Measurements from ENCODE around the gene ADAM10. TPM values are rescaled to one million over a fixed set of nuclear protein-coding genes. Genes with fewer than 3 reads are reported as not detected.
"Not testable (repeated sequence)": the region's sequence is repeated elsewhere in the genome, so short reads cannot be mapped to it uniquely, and the experiment has no call there.

The ADAM10 gene
- total RNA-seq, 1 donor from 2014 or later, result 50.1 TPM

DNA sequence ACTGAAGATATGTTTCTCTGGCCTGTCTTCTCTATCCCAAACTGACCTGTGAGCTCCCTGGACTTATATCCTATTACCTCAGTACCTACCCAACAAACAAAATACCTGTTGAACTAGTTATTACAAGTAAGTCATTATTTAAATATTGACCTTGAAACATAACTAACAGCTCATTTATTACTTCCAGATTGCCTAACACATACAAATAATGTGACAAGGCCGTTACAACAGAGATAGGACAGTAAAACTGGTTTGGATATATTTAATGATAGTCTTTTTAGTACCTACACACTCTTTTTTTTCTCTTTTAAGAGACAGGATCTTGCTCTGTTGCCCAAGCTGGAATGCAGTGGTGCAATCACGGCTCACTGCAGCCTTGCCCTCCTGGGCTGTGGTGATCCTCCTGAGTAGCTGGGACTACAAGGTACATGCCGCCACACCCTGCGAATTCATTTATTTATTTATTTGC lies 145.0 kb downstream of the ADAM10 start:
- H3K27ac ChIP-seq (ENCODE audit: low read depth, low read length), result no peak overlapping the region
- peaks cover 0 to 11% (median 5%) of the 10 kb centered on the region in 3 donors for H3K36me3 ChIP-seq (ENCODE audit: control insufficient read depth in 3 of 3, insufficient read depth in 3 of 3, low read length in 3 of 3)
- H3K27me3 ChIP-seq (ENCODE audit: control insufficient read depth in 3 of 3, insufficient read depth in 3 of 3, low read length in 3 of 3), result no peaks in the 10 kb centered on the region

DNA sequence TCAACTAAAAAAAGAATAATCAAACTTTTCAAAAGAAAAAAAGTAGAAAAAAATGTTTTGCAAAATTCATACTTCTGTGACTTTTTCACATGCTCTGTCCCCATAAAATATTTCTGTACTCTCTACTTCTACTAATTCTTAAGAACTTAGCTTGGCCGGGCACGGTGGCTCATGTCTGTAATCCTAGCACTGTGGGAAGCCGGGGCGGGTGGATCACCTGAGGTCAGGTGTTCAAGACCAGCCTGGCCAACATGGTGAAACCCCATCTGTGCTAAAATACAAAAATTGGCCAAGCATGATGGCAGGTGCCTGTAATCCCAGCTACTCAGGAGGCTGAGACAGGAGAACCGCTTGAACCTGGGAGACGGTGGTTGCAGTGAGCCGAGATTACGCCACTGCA lies 145.6 kb downstream of the ADAM10 start:
- H3K4me3 ChIP-seq (ENCODE audit: low read length in 3 of 3); H3K9ac ChIP-seq (ENCODE audit: low read depth in 1 of 3, low read length in 3 of 3); H3K27ac ChIP-seq (ENCODE audit: low read depth, low read length); H3K9me3 ChIP-seq (ENCODE audit: control insufficient read depth in 3 of 3, low read length in 3 of 3); H3K36me3 ChIP-seq (ENCODE audit: control insufficient read depth in 3 of 3, insufficient read depth in 3 of 3, low read length in 3 of 3); H3K4me1 ChIP-seq (ENCODE audit: control insufficient read depth in 3 of 3, insufficient read depth in 3 of 3, low read length in 3 of 3); H3K27me3 ChIP-seq (ENCODE audit: control insufficient read depth in 3 of 3, insufficient read depth in 3 of 3, low read length in 3 of 3): not testable (repeated sequence)

More for the DNA sequence above, 145.0 kb downstream of the ADAM10 start:
- H3K9ac ChIP-seq (ENCODE audit: low read depth in 1 of 3, low read length in 3 of 3), result no peak overlapping the region
- H3K9me3 ChIP-seq (ENCODE audit: control insufficient read depth in 3 of 3, low read length in 3 of 3), result no peaks in the 10 kb centered on the region
- no peaks in the 10 kb centered on the region for H3K4me1 ChIP-seq (ENCODE audit: control insufficient read depth in 3 of 3, insufficient read depth in 3 of 3, low read length in 3 of 3)
- no peak overlapping the region for H3K4me3 ChIP-seq (ENCODE audit: low read length in 3 of 3)

DNA sequence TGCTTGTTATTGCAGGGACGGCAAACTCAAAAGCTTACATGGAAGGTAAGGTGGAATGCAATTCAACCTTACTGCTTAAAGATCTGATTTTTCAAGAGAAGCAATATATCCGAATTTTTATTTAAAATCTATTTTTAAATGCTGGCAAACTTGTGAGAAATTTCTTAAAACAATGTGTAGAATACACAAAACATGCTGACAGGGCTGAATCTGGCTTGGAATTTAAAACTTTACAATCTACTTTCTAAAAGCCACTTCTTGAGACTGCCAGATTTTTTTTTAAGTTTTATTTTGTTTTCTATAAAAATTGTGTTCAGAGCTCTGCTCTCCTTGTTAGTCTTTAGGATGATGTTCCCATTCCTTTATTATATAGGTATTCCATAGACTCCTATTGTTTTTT lies 146.7 kb downstream of the ADAM10 start:
- H3K36me3 ChIP-seq (ENCODE audit: control insufficient read depth in 3 of 3, insufficient read depth in 3 of 3, low read length in 3 of 3), result peaks cover 0 to 9% (median 8%) of the 10 kb centered on the region in 3 donors
- H3K4me3 ChIP-seq (ENCODE audit: low read length in 3 of 3), result no peak overlapping the region
- no peak overlapping the region for H3K27ac ChIP-seq (ENCODE audit: low read depth, low read length)
- no peaks in the 10 kb centered on the region for H3K9me3 ChIP-seq (ENCODE audit: control insufficient read depth in 3 of 3, low read length in 3 of 3)
- no peaks in the 10 kb centered on the region for H3K4me1 ChIP-seq (ENCODE audit: control insufficient read depth in 3 of 3, insufficient read depth in 3 of 3, low read length in 3 of 3)
- H3K27me3 ChIP-seq (ENCODE audit: control insufficient read depth in 3 of 3, insufficient read depth in 3 of 3, low read length in 3 of 3), result no peaks in the 10 kb centered on the region
- H3K9ac ChIP-seq (ENCODE audit: low read depth in 1 of 3, low read length in 3 of 3), result no peak overlapping the region

DNA sequence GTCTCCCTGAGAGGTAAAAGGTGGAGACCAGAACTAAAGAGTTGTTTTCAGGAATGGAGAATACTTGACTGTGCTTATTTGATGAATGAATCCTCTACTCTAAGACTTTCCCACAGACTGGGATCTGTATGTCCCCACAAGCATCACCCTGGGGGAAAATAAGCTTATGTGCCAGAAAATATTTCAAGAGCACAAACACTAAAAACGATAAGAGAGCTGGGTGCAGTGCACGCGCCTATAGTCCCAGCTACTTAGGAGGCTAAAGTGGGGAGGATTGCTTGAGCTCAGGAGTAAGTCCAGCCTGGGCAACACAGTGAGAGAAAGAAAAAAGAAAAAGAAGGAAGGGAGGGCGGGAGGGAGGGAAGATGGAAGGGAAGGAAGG lies 150.7 kb downstream of the ADAM10 start:
- no peaks in the 10 kb centered on the region for H3K9me3 ChIP-seq (ENCODE audit: control insufficient read depth in 3 of 3, low read length in 3 of 3)
- H3K27ac ChIP-seq (ENCODE audit: low read depth, low read length), result no peak overlapping the region
- peaks cover 0 to 6% (median 4%) of the 10 kb centered on the region in 3 donors for H3K36me3 ChIP-seq (ENCODE audit: control insufficient read depth in 3 of 3, insufficient read depth in 3 of 3, low read length in 3 of 3)
- no peak overlapping the region for H3K9ac ChIP-seq (ENCODE audit: low read depth in 1 of 3, low read length in 3 of 3)
- H3K27me3 ChIP-seq (ENCODE audit: control insufficient read depth in 3 of 3, insufficient read depth in 3 of 3, low read length in 3 of 3), result no peaks in the 10 kb centered on the region
- H3K4me3 ChIP-seq (ENCODE audit: low read length in 3 of 3), result no peak overlapping the region
- H3K4me1 ChIP-seq (ENCODE audit: control insufficient read depth in 3 of 3, insufficient read depth in 3 of 3, low read length in 3 of 3), result no peaks in the 10 kb centered on the region

DNA sequence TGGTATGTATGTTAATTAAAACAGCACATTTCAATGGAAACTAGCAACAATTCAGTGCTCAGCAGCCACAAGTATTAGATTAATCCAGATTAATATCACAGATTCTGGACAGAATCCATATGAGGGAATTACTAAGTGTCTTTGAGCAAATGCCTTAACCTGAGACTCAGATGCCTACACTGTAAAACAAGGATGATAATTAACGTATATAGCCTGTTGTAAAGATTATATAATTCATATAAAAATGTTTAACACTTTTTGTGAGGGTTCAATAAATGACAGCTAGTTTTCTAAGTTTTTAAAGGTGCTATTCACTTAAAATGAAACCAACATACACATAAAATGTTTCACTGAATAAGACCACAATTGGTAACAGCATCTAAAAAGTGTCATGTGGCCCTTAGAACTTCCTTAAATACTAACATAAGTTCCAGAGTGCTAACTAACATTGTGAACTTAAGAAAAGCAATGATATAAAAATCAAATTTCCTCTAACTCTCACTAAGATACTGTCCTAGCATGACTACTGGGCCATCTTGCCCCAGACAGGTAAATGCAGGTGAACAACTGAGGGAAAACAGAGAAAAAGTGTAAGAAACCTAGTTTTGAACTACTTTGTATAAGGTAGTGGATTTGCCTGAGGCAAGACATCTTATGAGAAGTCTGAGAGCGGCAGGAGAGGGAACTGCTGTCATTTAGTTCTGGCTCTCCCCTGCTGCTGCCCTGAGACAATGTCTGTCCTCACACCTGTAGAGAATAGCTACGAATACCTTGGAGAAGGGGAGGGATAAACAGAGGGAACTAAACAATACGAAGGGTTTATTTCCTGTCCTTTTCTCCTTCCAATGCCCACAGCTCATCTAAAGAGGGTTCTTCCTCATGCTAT lies 151.3 kb downstream of the ADAM10 start:
- no peaks in the 10 kb centered on the region for H3K9me3 ChIP-seq (ENCODE audit: control insufficient read depth in 3 of 3, low read length in 3 of 3)
- no peaks in the 10 kb centered on the region for H3K4me1 ChIP-seq (ENCODE audit: control insufficient read depth in 3 of 3, insufficient read depth in 3 of 3, low read length in 3 of 3)
- H3K36me3 ChIP-seq (ENCODE audit: control insufficient read depth in 3 of 3, insufficient read depth in 3 of 3, low read length in 3 of 3), result peaks cover 0 to 6% (median 1%) of the 10 kb centered on the region in 3 donors
- H3K9ac ChIP-seq (ENCODE audit: low read depth in 1 of 3, low read length in 3 of 3), result no peak overlapping the region
- H3K27me3 ChIP-seq (ENCODE audit: control insufficient read depth in 3 of 3, insufficient read depth in 3 of 3, low read length in 3 of 3), result no peaks in the 10 kb centered on the region
- H3K4me3 ChIP-seq (ENCODE audit: low read length in 3 of 3), result no peak overlapping the region
- H3K27ac ChIP-seq (ENCODE audit: low read depth, low read length), result no peak overlapping the region

DNA sequence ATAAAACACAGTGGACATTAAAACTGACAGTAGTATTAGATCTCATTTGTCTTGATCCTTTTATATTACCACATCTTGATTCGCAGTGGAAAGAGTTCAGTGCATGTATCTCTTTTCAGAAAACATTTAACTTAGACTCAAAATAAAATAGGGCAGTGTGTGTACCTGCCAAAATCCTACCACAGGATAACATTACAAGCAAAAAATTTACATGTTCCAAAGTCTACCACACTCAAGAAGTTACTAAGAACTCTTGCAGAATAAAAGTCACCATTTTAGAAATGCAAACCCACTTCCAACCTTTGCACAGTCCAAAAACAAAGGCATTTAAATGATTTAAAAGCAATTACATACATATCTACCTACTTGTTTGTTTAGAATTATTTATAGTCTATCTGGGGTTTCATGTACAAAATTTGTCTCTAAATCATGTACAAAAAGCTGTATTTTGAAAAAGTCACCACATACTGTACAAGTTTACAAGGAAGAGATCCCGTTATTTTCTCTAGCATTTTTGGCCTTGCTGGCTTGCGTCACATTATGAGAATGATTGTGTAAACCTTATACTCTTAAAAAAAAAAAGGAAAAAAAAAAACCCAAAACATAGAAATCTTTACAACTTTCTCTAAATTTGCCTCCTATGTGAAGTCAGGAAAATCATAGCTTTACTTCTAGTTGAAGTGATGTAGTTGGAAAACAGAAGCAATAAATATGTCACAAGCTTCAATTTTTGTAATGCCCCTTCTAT lies 153.8 kb downstream of the ADAM10 start:
- H3K36me3 ChIP-seq (ENCODE audit: control insufficient read depth in 3 of 3, insufficient read depth in 3 of 3, low read length in 3 of 3), result peaks cover 0 to 3% (median 0%) of the 10 kb centered on the region in 3 donors
- no peaks in the 10 kb centered on the region for H3K27me3 ChIP-seq (ENCODE audit: control insufficient read depth in 3 of 3, insufficient read depth in 3 of 3, low read length in 3 of 3)
- H3K4me1 ChIP-seq (ENCODE audit: control insufficient read depth in 3 of 3, insufficient read depth in 3 of 3, low read length in 3 of 3), result no peaks in the 10 kb centered on the region
- no peaks in the 10 kb centered on the region for H3K9me3 ChIP-seq (ENCODE audit: control insufficient read depth in 3 of 3, low read length in 3 of 3)
- no peak overlapping the region for H3K27ac ChIP-seq (ENCODE audit: low read depth, low read length)
- no peak overlapping the region for H3K9ac ChIP-seq (ENCODE audit: low read depth in 1 of 3, low read length in 3 of 3)
- H3K4me3 ChIP-seq (ENCODE audit: low read length in 3 of 3), result no peak overlapping the region

DNA sequence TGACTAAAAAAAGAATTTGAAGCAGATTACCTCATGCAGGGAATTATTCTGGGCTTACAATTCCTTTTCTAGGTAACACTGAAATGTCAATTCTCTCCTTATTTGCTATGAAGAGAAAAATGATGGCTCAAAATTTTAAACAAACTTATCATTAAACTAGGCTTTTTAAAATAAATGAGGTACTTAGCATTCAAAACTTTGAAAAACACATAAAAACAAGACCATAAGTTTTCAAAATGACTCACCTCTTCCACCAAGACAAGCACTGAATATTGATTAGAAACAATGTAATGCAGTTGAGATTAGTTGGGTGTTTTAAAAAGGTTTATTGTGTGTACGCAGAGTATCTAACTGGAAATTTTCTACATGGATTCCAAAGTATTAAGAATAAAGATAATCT lies 154.6 kb downstream of the ADAM10 start:
- no peak overlapping the region for H3K27ac ChIP-seq (ENCODE audit: low read depth, low read length)
- H3K9me3 ChIP-seq (ENCODE audit: control insufficient read depth in 3 of 3, low read length in 3 of 3), result no peaks in the 10 kb centered on the region
- no peaks in the 10 kb centered on the region for H3K27me3 ChIP-seq (ENCODE audit: control insufficient read depth in 3 of 3, insufficient read depth in 3 of 3, low read length in 3 of 3)
- H3K36me3 ChIP-seq (ENCODE audit: control insufficient read depth in 3 of 3, insufficient read depth in 3 of 3, low read length in 3 of 3), result peaks cover 0 to 3% (median 0%) of the 10 kb centered on the region in 3 donors
- H3K9ac ChIP-seq (ENCODE audit: low read depth in 1 of 3, low read length in 3 of 3), result no peak overlapping the region
- H3K4me1 ChIP-seq (ENCODE audit: control insufficient read depth in 3 of 3, insufficient read depth in 3 of 3, low read length in 3 of 3), result no peaks in the 10 kb centered on the region
- H3K4me3 ChIP-seq (ENCODE audit: low read length in 3 of 3), result no peak overlapping the region

DNA sequence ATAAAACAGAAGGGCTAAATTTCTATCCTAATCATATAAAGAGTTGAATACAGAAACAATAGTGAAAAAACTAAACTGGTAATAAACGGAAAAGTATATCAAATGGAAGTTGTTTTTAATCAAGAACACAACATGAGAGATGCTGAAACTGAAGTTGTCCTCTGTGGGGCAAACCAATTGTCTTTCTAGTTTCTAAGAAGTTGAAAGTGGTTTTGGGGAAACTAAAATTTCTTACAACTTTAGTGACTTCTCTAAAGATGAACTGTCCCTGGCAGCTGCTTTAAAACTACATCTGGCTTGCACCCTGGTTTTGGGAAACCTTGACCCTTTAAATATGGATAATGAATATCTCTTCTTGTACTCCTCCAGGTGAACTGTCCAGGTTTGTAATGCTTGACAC lies 155.6 kb downstream of the ADAM10 start:
- H3K4me1 ChIP-seq (ENCODE audit: control insufficient read depth in 3 of 3, insufficient read depth in 3 of 3, low read length in 3 of 3), result no peaks in the 10 kb centered on the region
- no peak overlapping the region for H3K27ac ChIP-seq (ENCODE audit: low read depth, low read length)
- no peak overlapping the region for H3K4me3 ChIP-seq (ENCODE audit: low read length in 3 of 3)
- no peaks in the 10 kb centered on the region for H3K27me3 ChIP-seq (ENCODE audit: control insufficient read depth in 3 of 3, insufficient read depth in 3 of 3, low read length in 3 of 3)
- no peak overlapping the region for H3K9ac ChIP-seq (ENCODE audit: low read depth in 1 of 3, low read length in 3 of 3)
- peaks cover 0 to 3% (median 0%) of the 10 kb centered on the region in 3 donors for H3K36me3 ChIP-seq (ENCODE audit: control insufficient read depth in 3 of 3, insufficient read depth in 3 of 3, low read length in 3 of 3)
- no peaks in the 10 kb centered on the region for H3K9me3 ChIP-seq (ENCODE audit: control insufficient read depth in 3 of 3, low read length in 3 of 3)

DNA sequence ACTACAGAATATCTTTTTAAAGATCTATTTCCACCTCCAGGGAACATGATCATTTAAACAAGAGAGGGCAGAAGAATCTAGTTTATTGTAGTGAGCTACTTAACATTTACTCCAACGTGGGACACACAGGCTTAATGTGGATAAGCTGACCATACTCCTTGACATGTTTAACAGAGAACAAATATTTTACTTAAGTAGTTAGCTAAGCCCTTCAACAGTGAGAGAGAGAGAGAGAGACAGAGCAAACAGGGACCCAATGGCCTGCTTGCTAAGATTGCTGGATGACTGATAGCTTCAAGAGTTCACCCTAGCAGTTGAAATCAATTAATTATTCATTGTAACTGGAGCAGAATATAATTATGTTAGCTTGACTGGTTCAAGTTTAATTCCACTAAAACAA lies 158.6 kb downstream of the ADAM10 start:
- no peak overlapping the region for H3K27ac ChIP-seq (ENCODE audit: low read depth, low read length)
- no peaks in the 10 kb centered on the region for H3K27me3 ChIP-seq (ENCODE audit: control insufficient read depth in 3 of 3, insufficient read depth in 3 of 3, low read length in 3 of 3)
- H3K4me1 ChIP-seq (ENCODE audit: control insufficient read depth in 3 of 3, insufficient read depth in 3 of 3, low read length in 3 of 3), result no peaks in the 10 kb centered on the region
- no peaks in the 10 kb centered on the region for H3K9me3 ChIP-seq (ENCODE audit: control insufficient read depth in 3 of 3, low read length in 3 of 3)
- H3K36me3 ChIP-seq (ENCODE audit: control insufficient read depth in 3 of 3, insufficient read depth in 3 of 3, low read length in 3 of 3), result no peaks in the 10 kb centered on the region
- no peak overlapping the region for H3K4me3 ChIP-seq (ENCODE audit: low read length in 3 of 3)
- no peak overlapping the region for H3K9ac ChIP-seq (ENCODE audit: low read depth in 1 of 3, low read length in 3 of 3)

DNA sequence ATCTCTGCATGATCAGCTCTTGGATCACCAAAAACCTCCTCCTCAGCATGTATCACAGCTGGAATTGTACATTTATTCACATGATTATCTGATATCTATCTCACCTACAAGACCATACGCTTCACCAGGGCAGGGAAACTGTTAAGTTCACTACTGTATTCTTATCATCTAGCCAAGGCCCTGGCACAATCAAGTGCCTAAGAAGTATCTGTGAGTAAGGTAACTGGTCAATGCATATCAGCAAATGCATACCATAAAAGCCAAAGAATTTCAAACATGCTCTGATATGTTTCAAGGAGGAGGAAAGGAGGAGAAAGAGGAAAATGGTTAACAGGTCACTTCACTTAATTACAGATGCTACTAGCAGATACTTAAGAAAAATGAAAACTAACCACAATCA lies 159.3 kb downstream of the ADAM10 start:
- Histone ChIP-seq H3K36me3 (ENCODE audit: control insufficient read depth in 3 of 3, insufficient read depth in 3 of 3, low read length in 3 of 3) (no peaks in the 10 kb centered on the region), H3K4me3 (ENCODE audit: low read length in 3 of 3) (no peak overlapping the region), H3K9me3 (ENCODE audit: control insufficient read depth in 3 of 3, low read length in 3 of 3) (no peaks in the 10 kb centered on the region), H3K27ac (ENCODE audit: low read depth, low read length) (no peak overlapping the region), H3K4me1 (ENCODE audit: control insufficient read depth in 3 of 3, insufficient read depth in 3 of 3, low read length in 3 of 3) (no peaks in the 10 kb centered on the region), H3K9ac (ENCODE audit: low read depth in 1 of 3, low read length in 3 of 3) (no peak overlapping the region), H3K27me3 (ENCODE audit: control insufficient read depth in 3 of 3, insufficient read depth in 3 of 3, low read length in 3 of 3) (peaks cover 0 to 3% (median 0%) of the 10 kb centered on the region in 3 donors)
